ENCODE measurements around the gene CFAP251. TPM values are rescaled to one million over a fixed set of nuclear protein-coding genes. Genes with fewer than 3 reads are reported as not detected.
A peak's percentile ranks its signal among the peaks of the same experiment; 100 is the strongest.
"Not testable (repeated sequence)": the region's sequence is repeated elsewhere in the genome, so short reads cannot be mapped to it uniquely, and the experiment has no call there.

Gene CFAP251
- total and polyA plus RNA-seq, 12 donors, result 0.52 to 4.6 (median 1.5) TPM

DNA sequence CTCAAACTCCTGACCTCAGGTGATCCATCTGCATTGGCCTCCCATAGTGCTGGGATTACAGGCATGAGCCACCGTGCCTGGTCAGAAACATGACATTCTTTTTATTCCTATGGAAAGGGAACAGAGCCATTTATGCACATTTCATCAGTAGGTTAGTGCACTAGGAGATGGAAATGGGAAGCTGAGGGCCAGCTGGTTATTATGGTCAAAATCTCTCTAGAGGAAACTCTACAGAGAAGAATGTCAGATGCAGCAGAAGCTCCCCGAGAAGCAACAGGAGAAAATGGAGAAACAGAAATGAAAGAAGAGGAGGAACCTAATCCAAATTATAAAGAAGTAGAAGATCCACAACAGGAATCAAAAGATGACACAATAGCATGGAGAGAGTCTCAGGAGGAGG, 2.7 kb downstream of the CFAP251 start:
- intact Hi-C loops (cut with DNase I), result loop anchor here in 1 of 10 donors (10.0 kb wide), 1 partner anchor 104 kb away; the partner anchor contains the start of gene BCL7A
- H3K4me3 ChIP-seq, result no peak overlapping the region
- ATAC-seq, result no peak
- DNase-seq, result no peak
- H3K27ac ChIP-seq, result no peak overlapping the region
- no peak for TF ChIP-seq CTCF (IDR thresholded peaks at IDR 0.05)
- WGBS, 2 donors, result 74 to 78% methylated on average over 2 of the region's 2 CpGs
- no peaks in the 10 kb centered on the region for H3K9me3 ChIP-seq
- H3K27me3 ChIP-seq, result no peaks in the 10 kb centered on the region
- H3K4me1 ChIP-seq, result peaks cover 0 to 40% (median 26%) of the 10 kb centered on the region in 9 donors
- peaks cover 0 to 26% (median 10%) of the 10 kb centered on the region in 9 donors for H3K36me3 ChIP-seq

DNA sequence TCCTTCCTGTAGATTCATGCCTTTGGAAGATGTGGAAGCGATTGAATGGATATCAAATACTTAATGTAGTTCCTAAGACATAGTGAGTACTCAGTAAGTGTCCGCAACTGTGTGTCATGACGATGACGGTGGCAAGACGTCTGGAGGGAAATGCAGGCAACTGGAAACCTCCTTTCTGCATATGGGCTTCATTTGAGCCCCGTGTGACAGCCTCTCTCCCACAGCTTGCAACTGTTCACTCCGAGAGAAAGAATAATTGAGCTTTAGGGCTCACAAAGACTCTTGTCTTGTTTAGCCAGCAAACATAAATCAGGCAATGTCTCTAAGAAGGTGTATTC, 6.9 kb downstream of the CFAP251 start:
- H3K27ac ChIP-seq, result peak overlapping the region in 8 of 10 donors; percentile 69 to 88 (median 76)
- no peaks in the 10 kb centered on the region for H3K36me3 ChIP-seq
- H3K4me3 ChIP-seq, result peak overlapping the region in 5 of 10 donors; percentile 24 to 32 (median 28)
- no peaks in the 10 kb centered on the region for H3K27me3 ChIP-seq
- intact Hi-C loops (cut with DNase I), result loop anchor here in 1 of 10 donors (10.0 kb wide), 1 partner anchor 99 kb away; the partner anchor contains the start of gene BCL7A
- ATAC-seq (peak in 4 of 8 donors; percentile 16 to 49 (median 26)), DNase-seq (no peak)
- TF ChIP-seq CTCF (IDR thresholded peaks at IDR 0.05), result no peak
- 36 to 48% methylated on average over 7 of the region's 7 CpGs for WGBS, 2 donors
- peaks cover 0 to 34% (median 20%) of the 10 kb centered on the region in 9 donors for H3K4me1 ChIP-seq
- H3K9me3 ChIP-seq, result no peaks in the 10 kb centered on the region

- intact Hi-C loops (cut with DNase I), result loop anchor here in 1 of 10 donors (10.0 kb wide), 1 partner anchor 98 kb away; the partner anchor contains the start of gene BCL7A
- H3K27me3 ChIP-seq, result no peaks in the 10 kb centered on the region
- WGBS, 2 donors, result 76 to 79% methylated on average over 7 of the region's 7 CpGs
Measured at GRCh38 chr12:121926874-121927706, 8.7 kb downstream of the CFAP251 start.

DNA sequence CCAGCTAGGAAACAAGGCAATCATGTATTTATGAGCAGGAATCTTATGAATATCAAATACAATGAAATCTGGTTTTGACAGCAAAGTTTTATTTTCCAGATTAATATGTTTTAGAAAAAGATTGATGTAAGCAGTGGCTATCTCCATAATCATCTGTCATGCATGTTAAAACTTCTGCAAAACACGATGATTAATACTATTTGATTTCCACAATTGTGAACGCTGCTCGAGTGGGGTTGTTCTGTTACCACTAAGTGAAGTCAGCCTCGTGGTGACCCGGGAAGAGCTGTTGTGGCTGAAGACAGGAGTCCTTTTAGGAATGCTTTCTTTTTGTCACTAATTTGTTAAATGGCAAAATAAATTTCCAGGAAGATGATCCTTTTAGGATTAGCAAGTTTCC, 9.4 kb downstream of the CFAP251 start:
- H3K9me3 ChIP-seq, result no peaks in the 10 kb centered on the region
- TF ChIP-seq CTCF (IDR thresholded peaks at IDR 0.05), result no peak
- DNase-seq (no peak), ATAC-seq (no peak)
- H3K4me1 ChIP-seq, result peaks cover 0 to 34% (median 20%) of the 10 kb centered on the region in 9 donors
- WGBS, 2 donors, result 72 to 80% methylated on average over 5 of the region's 5 CpGs
- H3K27me3 ChIP-seq, result no peaks in the 10 kb centered on the region
- H3K27ac ChIP-seq, result no peak overlapping the region
- no peak overlapping the region for H3K4me3 ChIP-seq
- intact Hi-C loops (cut with DNase I), result loop anchor here in 1 of 10 donors (10.0 kb wide), 1 partner anchor 97 kb away; the partner anchor contains the start of gene BCL7A
- H3K36me3 ChIP-seq, result no peaks in the 10 kb centered on the region

More at GRCh38 chr12:121926874-121927706, 8.7 kb downstream of the CFAP251 start:
- Histone ChIP-seq H3K36me3 (no peaks in the 10 kb centered on the region), H3K4me3 (no peak overlapping the region), H3K27ac (no peak overlapping the region), H3K9me3 (no peaks in the 10 kb centered on the region), H3K4me1 (peaks cover 0 to 34% (median 20%) of the 10 kb centered on the region in 9 donors)
- no peak for ATAC-seq
- no peak for TF ChIP-seq CTCF (IDR thresholded peaks at IDR 0.05)
- no peak for DNase-seq

- H3K4me1 ChIP-seq, result peaks cover 0 to 21% (median 9%) of the 10 kb centered on the region in 9 donors
- not testable (repeated sequence) for H3K36me3 ChIP-seq, H3K27me3 ChIP-seq, DNase-seq, H3K4me3 ChIP-seq, H3K27ac ChIP-seq, ATAC-seq, H3K9me3 ChIP-seq
- intact Hi-C loops (cut with DNase I), result loop anchor here in 1 of 10 donors (10.0 kb wide), 1 partner anchor 95 kb away; the partner anchor contains the start of gene BCL7A
- 97 to 98% methylated on average over 7 of the region's 7 CpGs for WGBS, 2 donors
Measured at GRCh38 chr12:121929545-121929944, 11.2 kb downstream of the CFAP251 start.

All from heart right ventricle (tissue), 16 donors.